Naive thymus-derived CD4-positive, alpha-beta T cell (primary cell): ENCODE results near the gene ITPR1. TPM values are rescaled to one million over a fixed set of nuclear protein-coding genes. Genes with fewer than 3 reads are reported as not detected.
A peak's percentile ranks its signal among the peaks of the same experiment; 100 is the strongest.

Experiments used
- ATAC-seq: fragments of 150-1000 bp; cut with Tn5 transposase; 2 replicates; pipeline ENCODE4 v1.10.0; 2021; ENCODE audit warnings: mild to moderate bottlenecking, moderate library complexity
- CTCF ChIA-PET: fragments of 350-600 bp; sonication (Branson Sonifier 250); formaldehyde crosslinking; loops from one replicate; lab custom pipeline; 2021; ENCODE audit warnings: antibody characterized with exemption; lab: Charles Lee
- POLR2A ChIA-PET: fragments of 350-600 bp; sonication (Branson Sonifier 250); formaldehyde crosslinking; loops from one replicate; lab custom pipeline; 2021; ENCODE audit warnings: antibody characterized with exemption, inconsistent platforms; lab: Charles Lee
- DNase-seq, 9 donors: peaks; one replicate each; pipeline versions ENCODE4 v3.0.0 to v3.0.0-alpha.2; 2020 to 2022; ENCODE audit warnings: mixed read lengths in 1 of 9
- H3K27ac ChIP-seq: one replicate; pipeline ENCODE4 v1.7.0; 2013; ENCODE audit warnings: mild to moderate bottlenecking, low read depth, low read length, moderate library complexity
- H3K27me3 ChIP-seq, 2 donors: one replicate each; pipeline ENCODE4 v1.7.0; 2013; ENCODE audit warnings: low read length in 2 of 2, mild to moderate bottlenecking in 2 of 2, moderate library complexity in 2 of 2; ENCODE audit not compliant: control insufficient read depth in 2 of 2, insufficient read depth in 2 of 2
- H3K36me3 ChIP-seq, 3 experiments: 1 replicate in 2 of 3; 2 replicates in 1 of 3; pipeline ENCODE4 v1.7.0; 2013; ENCODE audit warnings: low read length in 3 of 3, mild to moderate bottlenecking in 3 of 3, moderate library complexity in 1 of 3; ENCODE audit not compliant: insufficient read depth in 3 of 3, control insufficient read depth in 2 of 3
- H3K4me1 ChIP-seq, 2 donors: one replicate each; pipeline ENCODE4 v1.7.0; 2013; ENCODE audit warnings: low read length in 2 of 2, mild to moderate bottlenecking in 2 of 2, moderate library complexity in 1 of 2; ENCODE audit not compliant: control insufficient read depth in 2 of 2, insufficient read depth in 2 of 2
- H3K4me3 ChIP-seq: 2 replicates; pipeline ENCODE4 v1.7.0; 2013; ENCODE audit warnings: mild to moderate bottlenecking, low read length
- H3K9me3 ChIP-seq, 3 experiments: 1 replicate in 2 of 3; 2 replicates in 1 of 3; pipeline ENCODE4 v1.7.0; 2013; ENCODE audit warnings: low read length in 3 of 3; ENCODE audit not compliant: control insufficient read depth in 2 of 3
- H3K27ac Mint-ChIP-seq, 9 donors: one replicate each; pipeline ENCODE4 v1.8.0; 2020 to 2022; ENCODE audit warnings: mixed read lengths in 9 of 9, mild to moderate bottlenecking in 8 of 9, moderate library complexity in 5 of 9, inconsistent platforms in 2 of 9
- H3K27me3 Mint-ChIP-seq, 5 donors: one replicate each; pipeline ENCODE4 v1.8.0; 2021 to 2022; ENCODE audit warnings: mixed read lengths in 5 of 5, mild to moderate bottlenecking in 1 of 5
- H3K36me3 Mint-ChIP-seq, 5 donors: one replicate each; pipeline ENCODE4 v1.8.0; 2020 to 2022; ENCODE audit warnings: mixed read lengths in 5 of 5, mild to moderate bottlenecking in 3 of 5, inconsistent platforms in 1 of 5
- H3K4me1 Mint-ChIP-seq, 7 donors: one replicate each; pipeline ENCODE4 v1.8.0; 2020 to 2022; ENCODE audit warnings: mixed read lengths in 7 of 7, mild to moderate bottlenecking in 3 of 7, inconsistent platforms in 1 of 7
- H3K4me3 Mint-ChIP-seq, 10 donors: one replicate each; pipeline ENCODE4 v1.8.0; 2020 to 2022; ENCODE audit warnings: mild to moderate bottlenecking in 10 of 10, mixed read lengths in 10 of 10, moderate library complexity in 6 of 10, inconsistent platforms in 2 of 10
- H3K9me3 Mint-ChIP-seq, 11 donors: one replicate each; pipeline ENCODE4 v1.8.0; 2020 to 2022; ENCODE audit warnings: mixed read lengths in 11 of 11, mild to moderate bottlenecking in 4 of 11, inconsistent platforms in 1 of 11, moderate library complexity in 1 of 11
- intact Hi-C, 2 donors: fragments of 100-400 bp; cut with micrococcal nuclease; formaldehyde crosslinking; loops; one replicate each; pipeline ENCODE4 v1.15.1; 2023
- polyA plus RNA-seq, 2 donors: library from polyadenylated mRNA; unstranded; fragments of 300-500 nt; fragmentation: Illumina TruSeq; gene quantifications; one replicate each; pipeline ENCODE4 v1.2.3, GENCODE V29; 2021
- total RNA-seq, 6 experiments: library from RNA in 5 of 6; stranded (reverse) in 5 of 6; gene quantifications; 1 replicate in 5 of 6; 2 replicates in 1 of 6; pipeline ENCODE4 v1.2.3 and lab custom pipeline; 2021 to 2026

Gene ITPR1
- total and polyA plus RNA-seq, 7 experiments from 2014 or later: 15.1 to 118 (median 83.8) TPM

- Histone ChIP-seq H3K36me3 (peaks cover 0 to 25% (median 0%) of the 10 kb centered on the region in 3 experiments), H3K4me3 (no peak overlapping the region), H3K9me3 (peaks cover 0 to 10% (median 0%) of the 10 kb centered on the region in 3 experiments), H3K4me1 (peaks cover 37 to 43% of the 10 kb centered on the region in 2 donors), H3K27me3 (no peaks in the 10 kb centered on the region), H3K27ac (no peak overlapping the region)
- DNase-seq: no peak
- Mint-ChIP-seq H3K36me3 (peaks cover 15 to 66% (median 54%) of the 10 kb centered on the region in 5 donors), H3K4me1 (peaks cover 44 to 70% (median 51%) of the 10 kb centered on the region in 7 donors), H3K27me3 (no peaks in the 10 kb centered on the region), H3K9me3 (peaks cover 0 to 12% (median 4%) of the 10 kb centered on the region in 11 donors), H3K4me3 (peak overlapping the region in 6 of 10 donors; percentile 26 to 75 (median 66)), H3K27ac (peak overlapping the region in 5 of 9 donors; percentile 22 to 94 (median 67))
- intact Hi-C loops: loop anchor here in 1 of 2 donors (2.0 kb wide), 2 partner anchors 35 to 89 kb away; no protein-coding TSS in a partner anchor
- ChIA-PET CTCF (interaction anchor here (0.5 kb wide), 1 partner anchor 9 kb away, joined by 5 read pairs; no protein-coding TSS in a partner anchor), POLR2A (no interaction called here)
- ATAC-seq: peak; percentile 39
These were observed 248.5 kb downstream of the ITPR1 start for GRCh38 chr3:4741404-4742307.

GRCh38 chr3:4742359-4742758, 249.2 kb downstream of the ITPR1 start:
- peaks cover 0 to 28% (median 0%) of the 10 kb centered on the region in 3 experiments for H3K36me3 ChIP-seq
- H3K27ac ChIP-seq: no peak overlapping the region
- DNase-seq (no peak), ATAC-seq (no peak)
- peaks cover 0 to 10% (median 0%) of the 10 kb centered on the region in 3 experiments for H3K9me3 ChIP-seq
- POLR2A ChIA-PET: no interaction called here
- H3K4me3 ChIP-seq: no peak overlapping the region
- no peaks in the 10 kb centered on the region for H3K27me3 Mint-ChIP-seq
- H3K4me3 Mint-ChIP-seq: no peak overlapping the region
- H3K9me3 Mint-ChIP-seq: peaks cover 0 to 17% (median 4%) of the 10 kb centered on the region in 11 donors
- H3K4me1 Mint-ChIP-seq: peaks cover 37 to 67% (median 44%) of the 10 kb centered on the region in 7 donors
- H3K27me3 ChIP-seq: no peaks in the 10 kb centered on the region
- H3K36me3 Mint-ChIP-seq: peaks cover 18 to 66% (median 54%) of the 10 kb centered on the region in 5 donors
- intact Hi-C loops: no loop called here
- H3K27ac Mint-ChIP-seq: peak overlapping the region in 1 of 9 donors; percentile 50
- CTCF ChIA-PET: interaction anchor here (0.5 kb wide), 1 partner anchor 8 kb away, joined by 5 read pairs; no protein-coding TSS in a partner anchor
- H3K4me1 ChIP-seq: peaks cover 30 to 36% of the 10 kb centered on the region in 2 donors

GRCh38 chr3:4743371-4743770, 250.2 kb downstream of the ITPR1 start:
- intact Hi-C loops: no loop called here
- peaks cover 0 to 12% (median 4%) of the 10 kb centered on the region in 11 donors for H3K9me3 Mint-ChIP-seq
- no peak for ATAC-seq
- peaks cover 18 to 61% (median 50%) of the 10 kb centered on the region in 5 donors for H3K36me3 Mint-ChIP-seq
- no peak overlapping the region for H3K27ac ChIP-seq
- no peak overlapping the region for H3K27ac Mint-ChIP-seq
- H3K9me3 ChIP-seq: peaks cover 0 to 10% (median 0%) of the 10 kb centered on the region in 3 experiments
- peaks cover 23 to 35% of the 10 kb centered on the region in 2 donors for H3K4me1 ChIP-seq
- no peak for DNase-seq
- H3K4me3 ChIP-seq: no peak overlapping the region
- H3K4me1 Mint-ChIP-seq: peaks cover 28 to 57% (median 34%) of the 10 kb centered on the region in 7 donors
- ChIA-PET POLR2A (no interaction called here), CTCF (no interaction called here)
- peaks cover 0 to 27% (median 0%) of the 10 kb centered on the region in 3 experiments for H3K36me3 ChIP-seq
- H3K27me3 ChIP-seq: no peaks in the 10 kb centered on the region
- H3K27me3 Mint-ChIP-seq: no peaks in the 10 kb centered on the region
- H3K4me3 Mint-ChIP-seq: no peak overlapping the region

- ATAC-seq (no peak), DNase-seq (no peak)
- Mint-ChIP-seq H3K4me1 (peaks cover 23 to 57% (median 34%) of the 10 kb centered on the region in 7 donors), H3K4me3 (no peak overlapping the region), H3K9me3 (peaks cover 0 to 9% (median 3%) of the 10 kb centered on the region in 11 donors), H3K27ac (peak overlapping the region in 2 of 9 donors; percentile 30 to 40), H3K27me3 (no peaks in the 10 kb centered on the region), H3K36me3 (peaks cover 20 to 61% (median 48%) of the 10 kb centered on the region in 5 donors)
- Histone ChIP-seq H3K36me3 (peaks cover 0 to 23% (median 3%) of the 10 kb centered on the region in 3 experiments), H3K4me3 (no peak overlapping the region), H3K4me1 (peaks cover 15 to 22% of the 10 kb centered on the region in 2 donors), H3K27ac (no peak overlapping the region), H3K27me3 (no peaks in the 10 kb centered on the region), H3K9me3 (peaks cover 0 to 3% (median 0%) of the 10 kb centered on the region in 3 experiments)
- ChIA-PET CTCF (no interaction called here), POLR2A (no interaction called here)
- intact Hi-C loops: no loop called here
These were observed 251.5 kb downstream of the ITPR1 start for GRCh38 chr3:4744405-4745234.

GRCh38 chr3:4745235-4745610, 252.1 kb downstream of the ITPR1 start:
- no peaks in the 10 kb centered on the region for H3K27me3 Mint-ChIP-seq
- no peak overlapping the region for H3K4me3 Mint-ChIP-seq
- no peak overlapping the region for H3K4me3 ChIP-seq
- H3K27ac ChIP-seq: no peak overlapping the region
- H3K4me1 ChIP-seq: peaks cover 9 to 20% of the 10 kb centered on the region in 2 donors
- H3K9me3 ChIP-seq: no peaks in the 10 kb centered on the region
- no peaks in the 10 kb centered on the region for H3K27me3 ChIP-seq
- ChIA-PET POLR2A (no interaction called here), CTCF (no interaction called here)
- ATAC-seq (no peak), DNase-seq (no peak)
- intact Hi-C loops: no loop called here
- peaks cover 0 to 23% (median 3%) of the 10 kb centered on the region in 3 experiments for H3K36me3 ChIP-seq
- peaks cover 17 to 54% (median 28%) of the 10 kb centered on the region in 7 donors for H3K4me1 Mint-ChIP-seq
- H3K36me3 Mint-ChIP-seq: peaks cover 17 to 57% (median 45%) of the 10 kb centered on the region in 5 donors
- H3K27ac Mint-ChIP-seq: peak overlapping the region in 2 of 9 donors; percentile 30 to 40
- peaks cover 0 to 7% (median 0%) of the 10 kb centered on the region in 11 donors for H3K9me3 Mint-ChIP-seq
